ENCODE measurements around the gene DGKD. TPM values are rescaled to one million over a fixed set of nuclear protein-coding genes. Genes with fewer than 3 reads are reported as not detected.

DGKD gene, protein sequence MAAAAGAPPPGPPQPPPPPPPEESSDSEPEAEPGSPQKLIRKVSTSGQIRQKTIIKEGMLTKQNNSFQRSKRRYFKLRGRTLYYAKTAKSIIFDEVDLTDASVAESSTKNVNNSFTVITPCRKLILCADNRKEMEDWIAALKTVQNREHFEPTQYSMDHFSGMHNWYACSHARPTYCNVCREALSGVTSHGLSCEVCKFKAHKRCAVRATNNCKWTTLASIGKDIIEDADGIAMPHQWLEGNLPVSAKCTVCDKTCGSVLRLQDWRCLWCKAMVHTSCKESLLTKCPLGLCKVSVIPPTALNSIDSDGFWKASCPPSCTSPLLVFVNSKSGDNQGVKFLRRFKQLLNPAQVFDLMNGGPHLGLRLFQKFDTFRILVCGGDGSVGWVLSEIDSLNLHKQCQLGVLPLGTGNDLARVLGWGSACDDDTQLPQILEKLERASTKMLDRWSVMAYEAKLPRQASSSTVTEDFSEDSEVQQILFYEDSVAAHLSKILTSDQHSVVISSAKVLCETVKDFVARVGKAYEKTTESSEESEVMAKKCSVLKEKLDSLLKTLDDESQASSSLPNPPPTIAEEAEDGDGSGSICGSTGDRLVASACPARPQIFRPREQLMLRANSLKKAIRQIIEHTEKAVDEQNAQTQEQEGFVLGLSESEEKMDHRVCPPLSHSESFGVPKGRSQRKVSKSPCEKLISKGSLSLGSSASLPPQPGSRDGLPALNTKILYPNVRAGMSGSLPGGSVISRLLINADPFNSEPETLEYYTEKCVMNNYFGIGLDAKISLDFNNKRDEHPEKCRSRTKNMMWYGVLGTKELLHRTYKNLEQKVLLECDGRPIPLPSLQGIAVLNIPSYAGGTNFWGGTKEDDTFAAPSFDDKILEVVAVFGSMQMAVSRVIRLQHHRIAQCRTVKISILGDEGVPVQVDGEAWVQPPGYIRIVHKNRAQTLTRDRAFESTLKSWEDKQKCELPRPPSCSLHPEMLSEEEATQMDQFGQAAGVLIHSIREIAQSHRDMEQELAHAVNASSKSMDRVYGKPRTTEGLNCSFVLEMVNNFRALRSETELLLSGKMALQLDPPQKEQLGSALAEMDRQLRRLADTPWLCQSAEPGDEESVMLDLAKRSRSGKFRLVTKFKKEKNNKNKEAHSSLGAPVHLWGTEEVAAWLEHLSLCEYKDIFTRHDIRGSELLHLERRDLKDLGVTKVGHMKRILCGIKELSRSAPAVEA
- total RNA-seq = 10 to 100 TPM in 4 of 6 experiments, 1 to 10 TPM in 2; 6.5 to 16.6 (median 14.2) TPM
- long read RNA-seq, partial matches to known transcripts = 0 of 1 reads
- long read RNA-seq, other reads (novel, unspliced or antisense) = 1 of 1 reads

DNA sequence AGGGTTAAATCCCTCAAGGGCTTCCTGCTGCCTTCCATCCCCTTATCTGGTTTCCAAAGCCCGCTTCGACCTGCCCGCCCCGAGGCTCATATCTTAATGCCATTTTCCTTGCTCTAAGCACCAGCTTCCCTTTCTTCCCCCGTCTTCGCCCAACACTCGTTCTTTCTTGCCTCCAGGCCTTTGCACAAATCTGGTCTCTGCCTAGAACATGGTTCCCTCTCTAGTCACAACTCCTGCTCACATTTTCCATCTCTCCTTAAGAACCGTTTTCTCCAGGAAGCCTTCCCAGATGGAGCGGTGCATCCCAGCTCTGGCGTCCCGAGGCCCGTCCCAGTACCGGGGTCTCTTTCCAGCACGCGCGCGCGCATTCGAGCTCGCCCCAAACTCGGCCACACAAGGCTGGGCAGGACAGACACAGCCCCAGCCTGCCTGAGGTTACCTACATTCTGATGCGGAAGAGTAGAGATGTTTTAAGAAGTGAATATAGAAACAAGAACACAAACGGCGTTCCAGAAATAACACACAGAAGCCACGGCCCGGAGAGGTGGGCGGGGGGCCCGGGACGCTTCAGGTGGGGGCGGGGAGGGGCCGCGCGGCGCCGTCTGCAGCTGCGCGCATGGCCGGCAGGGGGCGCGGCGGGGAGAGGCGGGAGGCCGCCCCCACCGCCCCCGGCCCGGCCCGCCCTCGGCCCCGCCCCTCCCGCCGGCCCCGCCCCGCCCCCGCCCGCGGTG lies at the start of gene DGKD:
TSS of gene DGKD (plus strand) at position 726 of the 731 bp plus-strand sequence. CDS start 25 bp downstream, outside the sequence.
- no peaks in the 10 kb centered on the region for H3K27me3 ChIP-seq
- peak within 1 kb of the TSS; percentile 62 to 67 (median 62) for H3K4me3 ChIP-seq
- no peaks in the 10 kb centered on the region for H3K9me3 ChIP-seq
- WGBS (ENCODE audit: insufficient coverage, low coverage, low lambda C conversion rate, missing lambda C conversion rate) = 6% methylated on average over 30 of the region's 56 CpGs
- no peak for TF ChIP-seq POLR2A (IDR thresholded peaks at IDR 0.05)
- TF ChIP-seq, protein P1, sequence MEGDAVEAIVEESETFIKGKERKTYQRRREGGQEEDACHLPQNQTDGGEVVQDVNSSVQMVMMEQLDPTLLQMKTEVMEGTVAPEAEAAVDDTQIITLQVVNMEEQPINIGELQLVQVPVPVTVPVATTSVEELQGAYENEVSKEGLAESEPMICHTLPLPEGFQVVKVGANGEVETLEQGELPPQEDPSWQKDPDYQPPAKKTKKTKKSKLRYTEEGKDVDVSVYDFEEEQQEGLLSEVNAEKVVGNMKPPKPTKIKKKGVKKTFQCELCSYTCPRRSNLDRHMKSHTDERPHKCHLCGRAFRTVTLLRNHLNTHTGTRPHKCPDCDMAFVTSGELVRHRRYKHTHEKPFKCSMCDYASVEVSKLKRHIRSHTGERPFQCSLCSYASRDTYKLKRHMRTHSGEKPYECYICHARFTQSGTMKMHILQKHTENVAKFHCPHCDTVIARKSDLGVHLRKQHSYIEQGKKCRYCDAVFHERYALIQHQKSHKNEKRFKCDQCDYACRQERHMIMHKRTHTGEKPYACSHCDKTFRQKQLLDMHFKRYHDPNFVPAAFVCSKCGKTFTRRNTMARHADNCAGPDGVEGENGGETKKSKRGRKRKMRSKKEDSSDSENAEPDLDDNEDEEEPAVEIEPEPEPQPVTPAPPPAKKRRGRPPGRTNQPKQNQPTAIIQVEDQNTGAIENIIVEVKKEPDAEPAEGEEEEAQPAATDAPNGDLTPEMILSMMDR (IDR thresholded peaks at IDR 0.05) = peak in 3 of 4 donors; percentile 24 to 53 (median 30)
- no peaks in the 10 kb centered on the region for H3K36me3 ChIP-seq
- intact Hi-C loops (cut with DNase I) = no loop called here
- peak; percentile 69 to 81 (median 70) for ATAC-seq
- peak; percentile 69 to 75 (median 72) for DNase-seq
- peaks cover 0 to 26% (median 14%) of the 10 kb centered on the region in 4 donors for H3K4me1 ChIP-seq
- peak within 1 kb of the TSS; percentile 12 to 65 (median 53) for H3K27ac ChIP-seq

DNA sequence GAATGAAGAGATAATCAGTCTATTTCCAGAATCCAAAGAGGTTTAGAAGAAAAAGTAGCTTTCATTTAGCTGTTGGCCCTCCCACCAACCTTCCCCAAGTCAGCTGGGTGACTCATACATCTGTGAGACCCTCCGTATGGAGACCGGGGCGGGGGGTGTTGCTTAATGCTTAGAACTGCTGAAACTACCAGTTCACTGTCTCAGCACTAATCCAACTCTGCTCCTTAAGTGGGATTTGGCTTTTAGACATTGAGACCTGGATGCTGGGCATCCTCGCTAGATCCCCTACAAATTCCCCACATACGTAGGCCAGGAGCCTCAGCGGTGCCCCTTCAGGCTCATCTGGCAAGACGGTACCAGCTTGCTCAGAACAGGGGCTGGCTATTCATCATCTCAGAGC lies 46.7 kb upstream of the DGKD start, which contains the start of gene SAG:
TSS of gene SAG (plus strand) at position 252 of the 400 bp plus-strand sequence. CDS start 1,374 bp downstream, outside the sequence.
- Histone ChIP-seq H3K27me3 (no peaks in the 10 kb centered on the region), H3K9me3 (no peaks in the 10 kb centered on the region), H3K27ac (no peak within 1 kb of the TSS), H3K4me1 (no peaks in the 10 kb centered on the region), H3K4me3 (no peak within 1 kb of the TSS), H3K36me3 (no peaks in the 10 kb centered on the region)
- intact Hi-C loops (cut with DNase I) = no loop called here
- 100% methylated on average over 2 of the region's 7 CpGs for WGBS (ENCODE audit: insufficient coverage, low coverage, low lambda C conversion rate, missing lambda C conversion rate)
- DNase-seq (no peak), ATAC-seq (no peak)
- TF ChIP-seq, protein P1 (IDR thresholded peaks at IDR 0.05) = no peak
- TF ChIP-seq POLR2A (IDR thresholded peaks at IDR 0.05) = no peak

DNA sequence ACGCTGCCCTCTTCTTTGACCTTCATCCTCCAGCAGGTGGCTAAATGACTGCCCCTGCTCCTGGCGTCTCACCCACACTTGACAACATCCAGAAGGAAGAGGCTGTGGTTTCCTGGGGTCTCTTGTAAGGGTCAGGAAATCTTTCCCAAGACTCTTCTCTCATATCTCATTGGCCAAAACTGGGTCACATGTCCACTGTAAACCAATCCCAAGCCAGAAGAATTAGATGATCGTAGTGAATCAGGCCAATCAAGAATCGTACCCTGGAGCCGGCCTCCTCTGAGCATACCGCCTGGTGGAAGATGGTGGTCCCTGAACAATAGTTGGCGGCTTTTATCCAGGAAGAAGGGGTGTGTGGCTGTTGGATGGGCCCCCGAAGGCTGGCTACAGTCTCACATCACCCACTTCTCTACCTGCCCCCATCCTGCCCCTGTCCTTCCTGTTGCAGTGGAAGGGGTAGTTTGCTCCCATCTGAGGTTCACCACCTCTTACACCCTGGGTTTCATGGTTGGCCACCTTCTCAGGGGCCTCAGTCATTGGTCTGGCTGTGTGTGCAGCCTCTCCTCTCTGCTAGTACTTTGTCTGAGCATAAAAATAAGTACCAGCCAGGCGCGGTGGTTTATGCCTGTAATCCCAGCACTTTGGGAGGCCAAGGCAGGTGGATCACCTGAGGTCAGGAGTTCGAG lies 42.9 kb upstream of the DGKD start:
- 77% methylated on average over 10 of the region's 11 CpGs for WGBS (ENCODE audit: insufficient coverage, low coverage, low lambda C conversion rate, missing lambda C conversion rate)
- no peaks in the 10 kb centered on the region for H3K4me1 ChIP-seq
- H3K27ac ChIP-seq = no peak overlapping the region
- no peaks in the 10 kb centered on the region for H3K36me3 ChIP-seq
- H3K4me3 ChIP-seq = no peak overlapping the region
- DNase-seq = no peak
- H3K9me3 ChIP-seq = no peaks in the 10 kb centered on the region
- ATAC-seq = peak in 1 of 4 donors; percentile 34
- TF ChIP-seq, protein P1 (IDR thresholded peaks at IDR 0.05) = no peak
- TF ChIP-seq POLR2A (IDR thresholded peaks at IDR 0.05) = no peak
- H3K27me3 ChIP-seq = no peaks in the 10 kb centered on the region
- intact Hi-C loops (cut with DNase I) = no loop called here
